Measurements from ENCODE around the gene NFE2. TPM values are rescaled to one million over a fixed set of nuclear protein-coding genes. Genes with fewer than 3 reads are reported as not detected.

Gene NFE2
- total RNA-seq, 2 donors from 2014 or later: 0.30 TPM; not detected in 1

DNA sequence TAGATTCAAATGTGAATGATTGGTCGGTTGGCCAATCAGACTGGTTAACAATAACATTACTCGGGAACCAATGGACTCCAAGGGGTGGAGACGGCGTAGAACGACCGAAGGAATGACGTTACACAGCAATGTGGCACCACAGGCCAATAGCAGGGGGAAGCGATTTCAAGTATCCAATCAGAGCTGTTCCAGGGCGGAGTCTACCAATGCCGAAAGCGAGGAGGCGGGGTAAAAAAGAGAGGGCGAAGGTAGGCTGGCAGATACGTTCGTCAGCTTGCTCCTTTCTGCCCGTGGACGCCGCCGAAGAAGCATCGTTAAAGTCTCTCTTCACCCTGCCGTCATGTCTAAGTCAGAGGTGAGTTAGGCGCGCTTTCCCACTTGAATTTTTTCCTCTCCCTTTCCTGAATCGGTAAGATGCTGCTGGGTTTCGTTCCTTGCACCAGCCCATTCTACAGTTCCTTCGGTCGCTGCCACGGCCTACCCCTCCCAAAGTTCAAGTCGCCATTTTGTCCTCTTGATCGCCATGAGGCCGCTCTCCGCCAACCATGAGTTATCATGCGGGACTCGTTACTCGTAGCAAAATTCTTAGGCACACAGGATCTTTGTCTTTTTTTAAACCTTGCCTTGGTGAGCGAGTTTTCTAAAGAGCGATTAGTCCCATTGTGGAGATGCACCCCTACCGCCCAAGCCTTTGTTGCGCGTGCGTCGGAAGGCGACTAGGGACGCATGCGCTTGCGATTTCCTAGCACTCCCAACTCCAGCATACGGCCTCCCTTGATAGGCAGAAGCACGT, 20.2 kb downstream of the NFE2 start, which contains the start of gene HNRNPA1:
TSS of gene HNRNPA1 (plus strand) at position 259 of the 793 bp plus-strand sequence. CDS start at position 341, 82 bp downstream.
- Histone ChIP-seq H3K36me3 (peaks cover 12% of the 10 kb centered on the region), H3K27ac (peak within 1 kb of the TSS; percentile 94), H3K27me3 (no peaks in the 10 kb centered on the region), H3K4me3 (peak within 1 kb of the TSS; percentile 66), H3K4me1 (peaks cover 28% of the 10 kb centered on the region), H3K9ac (ENCODE audit: low read depth in 2 of 2, low read length in 2 of 2) (peak within 1 kb of the TSS; percentile 73 to 94), H3K9me3 (no peaks in the 10 kb centered on the region)
- peak; percentile 97 for DNase-seq
- TF ChIP-seq, protein P1, sequence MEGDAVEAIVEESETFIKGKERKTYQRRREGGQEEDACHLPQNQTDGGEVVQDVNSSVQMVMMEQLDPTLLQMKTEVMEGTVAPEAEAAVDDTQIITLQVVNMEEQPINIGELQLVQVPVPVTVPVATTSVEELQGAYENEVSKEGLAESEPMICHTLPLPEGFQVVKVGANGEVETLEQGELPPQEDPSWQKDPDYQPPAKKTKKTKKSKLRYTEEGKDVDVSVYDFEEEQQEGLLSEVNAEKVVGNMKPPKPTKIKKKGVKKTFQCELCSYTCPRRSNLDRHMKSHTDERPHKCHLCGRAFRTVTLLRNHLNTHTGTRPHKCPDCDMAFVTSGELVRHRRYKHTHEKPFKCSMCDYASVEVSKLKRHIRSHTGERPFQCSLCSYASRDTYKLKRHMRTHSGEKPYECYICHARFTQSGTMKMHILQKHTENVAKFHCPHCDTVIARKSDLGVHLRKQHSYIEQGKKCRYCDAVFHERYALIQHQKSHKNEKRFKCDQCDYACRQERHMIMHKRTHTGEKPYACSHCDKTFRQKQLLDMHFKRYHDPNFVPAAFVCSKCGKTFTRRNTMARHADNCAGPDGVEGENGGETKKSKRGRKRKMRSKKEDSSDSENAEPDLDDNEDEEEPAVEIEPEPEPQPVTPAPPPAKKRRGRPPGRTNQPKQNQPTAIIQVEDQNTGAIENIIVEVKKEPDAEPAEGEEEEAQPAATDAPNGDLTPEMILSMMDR (IDR thresholded peaks at IDR 0.05): no peak
- intact Hi-C loops (cut with DNase I): no loop called here

DNA sequence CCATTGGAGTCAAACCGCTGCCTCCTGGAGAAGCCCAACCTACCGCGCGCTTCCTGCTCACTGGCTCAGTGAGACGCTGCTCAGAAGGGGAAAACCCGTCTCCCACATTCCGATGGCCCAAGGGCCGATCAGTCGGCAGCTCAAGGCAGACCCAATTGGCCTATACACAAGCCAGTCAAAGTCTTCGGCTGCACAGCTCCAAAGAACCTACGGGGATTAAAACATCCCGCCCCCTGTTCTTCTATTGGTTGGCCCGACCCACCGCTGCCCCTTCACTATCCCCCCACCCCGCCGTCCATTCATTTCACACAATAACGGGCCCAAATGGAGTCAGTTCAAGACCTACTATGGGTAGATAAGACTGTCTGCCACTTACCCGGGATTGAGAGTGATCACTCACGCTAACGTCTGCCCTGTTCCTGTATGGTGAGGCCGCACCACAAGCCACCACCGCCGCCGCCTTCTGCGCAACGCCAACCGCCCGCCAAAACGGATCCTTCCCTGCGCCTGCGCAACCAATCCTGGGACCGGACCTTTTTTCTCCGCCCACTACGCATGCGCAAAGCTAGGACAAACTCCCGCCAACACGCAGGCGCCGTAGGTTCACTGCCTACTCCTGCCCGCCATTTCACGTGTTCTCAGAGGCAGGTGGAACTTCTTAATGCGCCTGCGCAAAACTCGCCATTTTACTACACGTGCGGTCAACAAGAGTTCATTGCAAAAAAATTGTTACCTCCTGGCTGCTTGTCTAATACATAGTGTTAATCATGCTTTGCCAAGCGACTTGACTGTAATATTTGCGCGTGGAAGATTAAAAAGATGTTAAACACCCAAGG, 21.0 kb downstream of the NFE2 start, which contains the start of gene CBX5:
TSS of gene CBX5 (minus strand) at position 491 of the 836 bp plus-strand sequence. CDS start 22,472 bp downstream, outside the sequence.
- intact Hi-C loops (cut with DNase I): no loop called here
- TF ChIP-seq, protein P1 (IDR thresholded peaks at IDR 0.05): no peak
- H3K27me3 ChIP-seq: no peaks in the 10 kb centered on the region

DNA sequence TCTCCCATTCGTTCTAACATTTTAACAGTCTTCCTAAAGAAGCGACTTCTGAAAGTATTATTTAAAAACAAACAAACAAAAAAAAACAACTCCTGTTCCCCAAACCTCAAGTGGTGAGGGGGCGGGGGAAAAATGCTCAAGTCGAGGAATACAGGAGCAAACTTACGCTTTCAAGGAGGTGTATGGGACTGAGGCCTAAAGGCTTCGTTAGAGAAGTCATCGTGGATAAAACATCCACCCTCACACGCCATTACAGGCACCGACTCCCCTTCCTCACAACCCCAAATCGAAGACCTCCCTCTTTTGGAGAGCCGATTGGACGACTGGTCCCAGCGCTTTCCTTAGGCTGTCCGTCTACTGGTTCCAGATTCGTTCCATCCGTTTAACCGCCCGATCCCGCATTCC, 21.6 kb downstream of the NFE2 start:
- no peaks in the 10 kb centered on the region for H3K27me3 ChIP-seq
- intact Hi-C loops (cut with DNase I): no loop called here
- DNase-seq: no peak
- peak overlapping the region; percentile 94 for H3K27ac ChIP-seq
- no peaks in the 10 kb centered on the region for H3K9me3 ChIP-seq
- peak overlapping the region; percentile 73 to 94 for H3K9ac ChIP-seq (ENCODE audit: low read depth in 2 of 2, low read length in 2 of 2)
- H3K4me1 ChIP-seq: peaks cover 21% of the 10 kb centered on the region
- TF ChIP-seq, protein P1 (IDR thresholded peaks at IDR 0.05): no peak
- H3K36me3 ChIP-seq: peaks cover 12% of the 10 kb centered on the region
- H3K4me3 ChIP-seq: peak overlapping the region; percentile 66

More for the DNA sequence above, 21.0 kb downstream of the NFE2 start, which contains the start of gene CBX5:
- Histone ChIP-seq H3K27ac (peak within 1 kb of the TSS; percentile 94), H3K9ac (ENCODE audit: low read depth in 2 of 2, low read length in 2 of 2) (peak within 1 kb of the TSS; percentile 73 to 94), H3K36me3 (peaks cover 12% of the 10 kb centered on the region), H3K4me3 (peak within 1 kb of the TSS; percentile 66), H3K4me1 (peaks cover 22% of the 10 kb centered on the region), H3K9me3 (no peaks in the 10 kb centered on the region)
- DNase-seq: peak; percentile 99

DNA sequence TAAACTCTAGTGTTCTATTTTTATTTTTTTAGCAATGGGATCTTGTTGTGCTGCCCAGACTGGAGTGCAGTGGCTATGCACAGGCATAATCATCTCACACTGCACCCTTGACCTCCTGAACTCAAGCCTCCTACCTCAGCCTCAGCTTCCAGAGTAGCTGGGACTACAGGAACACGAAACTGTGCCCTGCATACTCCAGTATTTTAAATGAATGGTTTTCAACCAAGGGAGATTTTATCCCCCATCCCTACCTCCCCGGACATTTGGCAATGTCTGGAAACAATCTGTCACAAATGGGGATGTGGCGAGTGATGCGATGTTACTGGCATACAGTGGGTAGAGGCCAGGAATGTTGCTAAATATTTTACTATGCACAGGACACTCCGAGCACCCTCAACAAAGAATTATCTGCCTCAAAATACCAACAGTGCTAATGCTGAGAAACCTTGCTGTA, 23.0 kb downstream of the NFE2 start:
- no peak for DNase-seq
- TF ChIP-seq, protein P1 (IDR thresholded peaks at IDR 0.05): no peak

DNA sequence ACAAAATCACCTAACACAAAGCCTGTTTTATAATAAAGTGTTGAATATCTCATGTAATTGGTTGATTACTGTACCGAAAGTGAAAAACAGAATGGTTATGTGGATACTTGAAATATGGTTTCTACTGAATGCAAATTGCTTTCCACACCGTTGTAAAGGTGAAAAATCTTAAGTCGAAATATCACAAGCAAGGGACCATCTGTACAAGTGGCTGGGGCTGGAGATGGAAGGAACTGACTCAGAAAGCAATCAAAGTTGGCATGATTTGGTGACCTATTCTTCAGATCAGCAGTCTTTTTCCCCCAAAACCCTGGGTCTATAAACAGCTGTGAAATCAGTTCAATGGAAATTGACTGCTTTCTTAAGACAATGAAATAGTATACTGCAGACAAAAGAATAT, 24.4 kb downstream of the NFE2 start:
- intact Hi-C loops (cut with DNase I): no loop called here

More for the DNA sequence above, 23.0 kb downstream of the NFE2 start:
- intact Hi-C loops (cut with DNase I): no loop called here
- H3K4me1 ChIP-seq: peaks cover 8% of the 10 kb centered on the region
- H3K4me3 ChIP-seq: no peak overlapping the region
- no peak overlapping the region for H3K27ac ChIP-seq
- peak overlapping the region in 1 of 2 donors; percentile 46 for H3K9ac ChIP-seq (ENCODE audit: low read depth in 2 of 2, low read length in 2 of 2)
- no peaks in the 10 kb centered on the region for H3K36me3 ChIP-seq
- no peaks in the 10 kb centered on the region for H3K9me3 ChIP-seq
- H3K27me3 ChIP-seq: no peaks in the 10 kb centered on the region

More for the DNA sequence above, 24.4 kb downstream of the NFE2 start:
- H3K27ac ChIP-seq: no peak overlapping the region
- H3K36me3 ChIP-seq: no peaks in the 10 kb centered on the region
- H3K27me3 ChIP-seq: no peaks in the 10 kb centered on the region
- DNase-seq: no peak
- TF ChIP-seq, protein P1 (IDR thresholded peaks at IDR 0.05): no peak
- H3K9me3 ChIP-seq: no peaks in the 10 kb centered on the region
- H3K4me1 ChIP-seq: no peaks in the 10 kb centered on the region
- H3K4me3 ChIP-seq: no peak overlapping the region
- no peak overlapping the region for H3K9ac ChIP-seq (ENCODE audit: low read depth in 2 of 2, low read length in 2 of 2)
